Upper lobe of left lung (tissue), 6 donors: ENCODE measurements around the gene ZNF75A. TPM values are rescaled to one million over a fixed set of nuclear protein-coding genes. Genes with fewer than 3 reads are reported as not detected.

ENCODE experiments used
- ATAC-seq, 2 donors: fragments of 200-7000 bp; cut with Tn5 transposase; one replicate each; pipeline ENCODE4 v1.9.1; 2022; ENCODE audit warnings: mild to moderate bottlenecking in 2 of 2, moderate library complexity in 2 of 2; ENCODE audit not compliant: low FRiP score in 2 of 2
- DNase-seq, 2 donors: peaks; one replicate each; pipeline ENCODE4 v3.0.0-alpha.2; 2019 to 2020
- H3K27ac ChIP-seq, 4 donors: fragments of 200-600 bp; sonication (generic); one replicate each; pipeline ENCODE4 v1.5.1; 2016 to 2019
- H3K27me3 ChIP-seq, 4 donors: fragments of 200-600 bp; sonication (generic); one replicate each; pipeline ENCODE4 v1.5.1; 2017 to 2019
- H3K36me3 ChIP-seq, 4 donors: fragments of 200-600 bp; sonication (generic); one replicate each; pipeline ENCODE4 v1.5.1; 2016 to 2019
- H3K4me1 ChIP-seq, 4 donors: fragments of 200-600 bp; sonication (generic); one replicate each; pipeline ENCODE4 v1.5.1; 2018 to 2019
- H3K4me3 ChIP-seq, 4 donors: fragments of 200-600 bp; sonication (generic); one replicate each; pipeline ENCODE4 v1.5.1; 2017 to 2019; ENCODE audit warnings: mild to moderate bottlenecking in 2 of 4, moderate library complexity in 1 of 4
- H3K9me3 ChIP-seq, 4 donors: fragments of 200-600 bp; sonication (generic); one replicate each; pipeline ENCODE4 v1.5.1; 2018 to 2019
- EP300 ChIP-seq, 4 donors: sonication (generic); formaldehyde crosslinking; IDR thresholded peaks; one replicate each; pipeline ENCODE4 v1.5.1; 2017; ENCODE audit warnings: antibody characterized with exemption in 4 of 4, control low read depth in 2 of 4
- POLR2A ChIP-seq, 4 donors: fragments of 450-650 bp; IDR thresholded peaks; one replicate each; pipeline ENCODE4 v1.5.1; 2016 to 2017; ENCODE audit warnings: antibody characterized with exemption in 4 of 4, mild to moderate bottlenecking in 2 of 4
- POLR2AphosphoS5 ChIP-seq, 2 donors: sonication (generic); formaldehyde crosslinking; IDR thresholded peaks; one replicate each; pipeline ENCODE4 v1.5.1; 2017; ENCODE audit warnings: antibody characterized with exemption in 2 of 2
- WGBS, 2 donors: methylation state at CpG; one replicate each; pipeline ENCODE4 v1.1.5; 2017 to 2018; 5-methylcytosine and 5-hydroxymethylcytosine counted together
- total RNA-seq, 6 donors: library from RNA; depleted of rRNA in 4 of 6; stranded (reverse); fragments of >200 nt in 4 of 6; gene quantifications; one replicate each; pipeline versions ENCODE4 v1.1.0 to v1.2.1, GENCODE V29; 2016 to 2021
- TF ChIP-seq, protein P1 (sequence below), 6 experiments: fragments of 450-650 bp in 4 of 6; fragments of 200-600 bp in 2 of 6; sonication (generic) in 2 of 6; IDR thresholded peaks; one replicate each; pipeline ENCODE4 v1.5.1; 2016 to 2019; ENCODE audit warnings: antibody characterized with exemption in 6 of 6
- donor health status: DM: no; HTN: no; CAD: no; lungs with moderate emphysema.
- donor health status: DM: no; HTN: yes; CAD: no; lungs with severe emphysema.

ZNF75A gene
- total RNA-seq, 6 donors from 2014 or later: 21.5 to 69.1 (median 25.9) TPM

- 96 to 98% methylated on average over 4 of the region's 4 CpGs for WGBS, 2 donors
- Histone ChIP-seq H3K9me3 (peaks cover 20 to 100% (median 95%) of the 10 kb centered on the region in 4 donors), H3K4me3 (no peak overlapping the region), H3K27me3 (no peaks in the 10 kb centered on the region), H3K27ac (no peak overlapping the region), H3K4me1 (peaks cover 0 to 1% (median 0%) of the 10 kb centered on the region in 4 donors), H3K36me3 (peaks cover 8 to 66% (median 41%) of the 10 kb centered on the region in 4 donors)
- no peak for ATAC-seq
- no peak for TF ChIP-seq EP300 (IDR thresholded peaks at IDR 0.05)
- TF ChIP-seq, protein P1, sequence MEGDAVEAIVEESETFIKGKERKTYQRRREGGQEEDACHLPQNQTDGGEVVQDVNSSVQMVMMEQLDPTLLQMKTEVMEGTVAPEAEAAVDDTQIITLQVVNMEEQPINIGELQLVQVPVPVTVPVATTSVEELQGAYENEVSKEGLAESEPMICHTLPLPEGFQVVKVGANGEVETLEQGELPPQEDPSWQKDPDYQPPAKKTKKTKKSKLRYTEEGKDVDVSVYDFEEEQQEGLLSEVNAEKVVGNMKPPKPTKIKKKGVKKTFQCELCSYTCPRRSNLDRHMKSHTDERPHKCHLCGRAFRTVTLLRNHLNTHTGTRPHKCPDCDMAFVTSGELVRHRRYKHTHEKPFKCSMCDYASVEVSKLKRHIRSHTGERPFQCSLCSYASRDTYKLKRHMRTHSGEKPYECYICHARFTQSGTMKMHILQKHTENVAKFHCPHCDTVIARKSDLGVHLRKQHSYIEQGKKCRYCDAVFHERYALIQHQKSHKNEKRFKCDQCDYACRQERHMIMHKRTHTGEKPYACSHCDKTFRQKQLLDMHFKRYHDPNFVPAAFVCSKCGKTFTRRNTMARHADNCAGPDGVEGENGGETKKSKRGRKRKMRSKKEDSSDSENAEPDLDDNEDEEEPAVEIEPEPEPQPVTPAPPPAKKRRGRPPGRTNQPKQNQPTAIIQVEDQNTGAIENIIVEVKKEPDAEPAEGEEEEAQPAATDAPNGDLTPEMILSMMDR (IDR thresholded peaks at IDR 0.05): no peak
- TF ChIP-seq POLR2AphosphoS5 (IDR thresholded peaks at IDR 0.05): no peak
- TF ChIP-seq POLR2A (IDR thresholded peaks at IDR 0.05): no peak
- no peak for DNase-seq
Measured at GRCh38 chr16:3311496-3311895, 6.2 kb downstream of the ZNF75A start.

- TF ChIP-seq POLR2A (IDR thresholded peaks at IDR 0.05): no peak
- TF ChIP-seq, protein P1 (IDR thresholded peaks at IDR 0.05): no peak
- TF ChIP-seq EP300 (IDR thresholded peaks at IDR 0.05): no peak
- no peak for TF ChIP-seq POLR2AphosphoS5 (IDR thresholded peaks at IDR 0.05)
- H3K36me3 ChIP-seq: peaks cover 14 to 52% (median 36%) of the 10 kb centered on the region in 4 donors
- H3K9me3 ChIP-seq: peaks cover 57 to 100% (median 98%) of the 10 kb centered on the region in 4 donors
- H3K4me3 ChIP-seq: no peak overlapping the region
- H3K4me1 ChIP-seq: no peaks in the 10 kb centered on the region
- ATAC-seq (no peak), DNase-seq (no peak)
- H3K27ac ChIP-seq: no peak overlapping the region
- no peaks in the 10 kb centered on the region for H3K27me3 ChIP-seq
- WGBS, 2 donors: 92 to 95% methylated on average over 3 of the region's 3 CpGs
Measured at GRCh38 chr16:3317315-3317999, 12.2 kb downstream of the ZNF75A start.

- Histone ChIP-seq H3K27me3 (no peaks in the 10 kb centered on the region), H3K4me3 (no peak overlapping the region), H3K4me1 (no peaks in the 10 kb centered on the region), H3K36me3 (peaks cover 11 to 16% (median 12%) of the 10 kb centered on the region in 4 donors), H3K27ac (no peak overlapping the region), H3K9me3 (peaks cover 39 to 87% (median 76%) of the 10 kb centered on the region in 4 donors)
- ATAC-seq (no peak), DNase-seq (no peak)
- 65% methylated on average over 2 of the region's 2 CpGs for WGBS, 2 donors
- TF ChIP-seq EP300 (IDR thresholded peaks at IDR 0.05): no peak
- TF ChIP-seq POLR2A (IDR thresholded peaks at IDR 0.05): no peak
- TF ChIP-seq, protein P1 (IDR thresholded peaks at IDR 0.05): no peak
- no peak for TF ChIP-seq POLR2AphosphoS5 (IDR thresholded peaks at IDR 0.05)
Measured at GRCh38 chr16:3321816-3322215, 16.5 kb downstream of the ZNF75A start.

DNA sequence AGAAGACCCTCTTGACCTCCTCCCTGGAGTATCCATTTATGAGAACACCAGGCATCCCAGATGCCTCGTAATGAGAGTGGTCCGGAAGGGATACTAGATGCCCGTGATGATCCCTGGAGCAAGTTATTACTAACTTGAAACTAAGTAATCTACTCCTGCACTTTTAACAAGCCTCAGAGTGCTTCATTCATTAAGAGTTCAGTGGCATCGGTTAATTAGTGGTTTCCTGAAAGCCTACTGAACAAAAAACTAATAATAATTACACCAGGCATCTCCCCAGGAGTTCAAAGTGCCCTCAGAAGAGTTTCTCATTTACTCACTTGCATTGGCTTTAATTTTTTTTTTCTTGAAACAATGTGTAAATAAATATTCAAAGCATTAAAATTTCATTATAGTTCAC lies 22.2 kb downstream of the ZNF75A start:
- Histone ChIP-seq H3K4me1 (no peaks in the 10 kb centered on the region), H3K9me3 (peaks cover 0 to 33% (median 19%) of the 10 kb centered on the region in 4 donors), H3K27ac (no peak overlapping the region), H3K36me3 (no peaks in the 10 kb centered on the region), H3K4me3 (no peak overlapping the region), H3K27me3 (no peaks in the 10 kb centered on the region)
- 77 to 86% methylated on average over 4 of the region's 4 CpGs for WGBS, 2 donors
- DNase-seq (no peak), ATAC-seq (no peak)
- TF ChIP-seq POLR2A (IDR thresholded peaks at IDR 0.05) (no peak), EP300 (IDR thresholded peaks at IDR 0.05) (no peak)
- TF ChIP-seq, protein P1 (IDR thresholded peaks at IDR 0.05): no peak

DNA sequence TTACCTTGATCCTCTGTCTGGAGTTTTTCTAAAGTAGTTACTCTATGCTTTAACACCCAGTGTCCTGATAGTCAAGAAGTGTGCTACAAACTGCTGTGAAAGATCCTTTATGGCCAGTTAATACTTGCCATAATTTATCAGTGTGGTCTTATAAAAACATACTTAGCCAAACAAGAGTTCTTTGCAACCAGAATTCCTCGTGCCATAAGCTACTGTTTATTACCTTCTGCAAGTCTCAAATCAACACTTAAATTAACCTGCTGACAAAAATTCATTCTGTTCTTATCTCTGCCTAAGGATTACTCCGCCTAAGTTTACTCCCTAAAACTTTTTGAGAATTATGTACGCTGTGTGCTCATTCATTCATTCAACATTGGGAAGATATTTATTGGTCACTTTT lies 22.8 kb downstream of the ZNF75A start:
- no peaks in the 10 kb centered on the region for H3K4me1 ChIP-seq

More for the DNA sequence above, 22.8 kb downstream of the ZNF75A start:
- Histone ChIP-seq H3K4me3 (no peak overlapping the region), H3K27me3 (no peaks in the 10 kb centered on the region), H3K27ac (no peak overlapping the region), H3K9me3 (peaks cover 0 to 28% (median 14%) of the 10 kb centered on the region in 4 donors), H3K36me3 (no peaks in the 10 kb centered on the region)
- DNase-seq: no peak
- WGBS, 2 donors: 41 to 60% methylated on average over 3 of the region's 3 CpGs
- no peak for ATAC-seq
- TF ChIP-seq EP300 (IDR thresholded peaks at IDR 0.05): no peak
- no peak for TF ChIP-seq POLR2A (IDR thresholded peaks at IDR 0.05)
- TF ChIP-seq POLR2AphosphoS5 (IDR thresholded peaks at IDR 0.05): no peak
- TF ChIP-seq, protein P1 (IDR thresholded peaks at IDR 0.05): no peak
